Stimulated activated CD8-positive, alpha-beta memory T cell treated with anti-CD3 and anti-CD28 coated beads, Interleukin-7, amount 100 ng/mL, for 48 hours (primary cell): ENCODE data around the gene ANKRD17.
A peak's percentile ranks its signal among the peaks of the same experiment; 100 is the strongest.

Source experiments
- DNase-seq, 2 donors: peaks; one replicate each; pipeline ENCODE4 v3.0.0-alpha.2; 2020; ENCODE audit warnings: low read depth in 1 of 2; ENCODE audit errors: extremely low read depth in 1 of 2

The ANKRD17 gene

DNA sequence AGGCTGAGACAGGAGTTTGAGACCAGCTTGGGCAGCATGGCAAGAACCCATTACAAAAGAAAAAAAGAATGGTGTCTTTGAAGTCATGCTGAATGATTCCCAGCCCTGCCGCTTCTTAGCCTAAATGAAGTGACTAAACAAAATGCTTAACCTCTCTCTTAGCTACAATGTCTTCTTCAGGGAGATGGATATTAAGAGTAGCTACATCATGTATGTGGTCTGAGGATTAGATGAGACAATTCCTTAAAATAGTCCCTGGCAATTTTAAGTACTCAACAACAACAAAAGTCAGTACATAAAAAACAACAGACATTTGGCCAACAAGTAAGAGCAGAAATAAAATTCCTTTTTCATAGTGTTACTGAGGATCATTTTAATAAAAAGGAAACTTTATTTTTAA lies 124.8 kb downstream of the ANKRD17 start:
- DNase-seq, result no peak

GRCh38 chr4:73131281-73131680 lies 127.3 kb downstream of the ANKRD17 start:
- no peak for DNase-seq

DNA sequence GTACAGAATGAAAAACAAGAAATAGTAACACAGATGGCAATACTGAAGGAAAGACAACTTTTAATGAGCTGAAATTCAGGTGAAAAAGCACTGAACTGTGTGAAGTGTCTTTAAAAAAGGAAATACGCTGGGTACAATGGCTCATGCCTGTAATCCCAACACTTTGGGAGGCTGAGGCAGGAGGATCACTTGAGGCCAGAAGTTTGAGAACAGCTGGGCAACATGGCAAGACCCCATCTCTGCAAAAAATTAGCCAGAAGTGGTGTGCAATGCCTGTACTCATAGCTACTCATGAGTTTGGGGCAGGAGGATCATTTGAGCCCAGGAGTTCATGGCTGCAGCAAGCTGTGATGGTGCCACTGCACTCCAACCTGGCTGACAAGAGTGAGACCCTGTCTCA lies 129.3 kb downstream of the ANKRD17 start:
- DNase-seq, result no peak

GRCh38 chr4:73127839-73128453 lies 130.7 kb downstream of the ANKRD17 start:
- DNase-seq, result no peak

- DNase-seq, result no peak
Measured at GRCh38 chr4:73109493-73109892, 149.1 kb downstream of the ANKRD17 start.

- no peak for DNase-seq
Measured at GRCh38 chr4:73104695-73105094, 153.9 kb downstream of the ANKRD17 start.

DNA sequence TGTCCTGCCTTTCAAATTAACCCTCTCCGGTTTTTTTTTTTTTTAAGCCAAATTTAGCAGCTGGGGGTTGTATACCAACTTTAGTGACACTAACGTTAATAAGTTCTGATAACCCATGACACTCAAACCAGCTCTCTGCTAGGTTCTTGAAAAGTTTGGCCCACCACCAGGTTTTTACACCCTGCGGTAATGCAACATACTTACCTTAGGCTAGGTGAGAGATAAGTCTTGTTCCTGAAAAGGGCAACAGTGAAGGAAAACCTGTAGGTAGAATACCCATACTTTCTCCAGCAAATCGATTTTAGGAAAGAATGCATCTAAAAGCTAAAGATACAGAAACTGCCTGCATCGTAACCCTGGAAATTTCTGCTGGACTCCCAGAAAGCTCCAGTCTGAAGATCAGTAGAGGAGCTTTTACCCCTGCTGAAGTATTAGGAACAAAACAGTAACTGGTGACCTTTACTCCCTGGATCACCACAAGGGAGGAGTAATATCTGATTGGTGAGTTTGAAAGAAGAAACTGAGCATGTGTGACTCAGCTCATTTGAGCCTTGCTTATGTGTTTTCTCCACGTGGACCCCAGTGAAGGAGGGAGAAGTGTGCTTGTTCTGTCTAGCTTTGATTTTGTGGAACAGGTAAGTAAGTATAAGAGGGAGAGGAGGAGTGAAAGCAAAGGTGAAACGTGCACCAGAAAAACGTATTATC lies 154.6 kb downstream of the ANKRD17 start:
- DNase-seq, result no peak

GRCh38 chr4:73099143-73099542 lies 159.5 kb downstream of the ANKRD17 start:
- no peak for DNase-seq

DNA sequence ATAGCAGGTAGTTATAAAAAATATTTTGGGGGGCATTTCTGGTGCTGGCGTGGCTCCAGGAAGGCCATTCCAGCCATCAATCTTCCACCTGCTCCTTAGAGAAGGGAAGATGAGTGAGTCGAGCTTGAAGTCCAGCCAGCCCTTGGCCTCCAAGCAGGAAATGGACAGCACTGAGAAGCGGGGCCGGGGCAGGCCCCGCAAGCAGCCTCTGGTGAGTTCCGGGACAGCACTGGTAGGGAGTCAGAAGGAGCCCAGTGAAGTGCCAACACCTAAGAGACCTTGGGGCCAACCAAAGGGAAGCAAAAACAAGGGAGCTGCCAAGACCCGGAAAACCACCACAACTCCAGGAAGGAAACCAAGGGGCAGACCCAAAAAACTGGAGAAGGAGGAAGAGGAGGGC lies 159.9 kb downstream of the ANKRD17 start:
- DNase-seq, result no peak

DNA sequence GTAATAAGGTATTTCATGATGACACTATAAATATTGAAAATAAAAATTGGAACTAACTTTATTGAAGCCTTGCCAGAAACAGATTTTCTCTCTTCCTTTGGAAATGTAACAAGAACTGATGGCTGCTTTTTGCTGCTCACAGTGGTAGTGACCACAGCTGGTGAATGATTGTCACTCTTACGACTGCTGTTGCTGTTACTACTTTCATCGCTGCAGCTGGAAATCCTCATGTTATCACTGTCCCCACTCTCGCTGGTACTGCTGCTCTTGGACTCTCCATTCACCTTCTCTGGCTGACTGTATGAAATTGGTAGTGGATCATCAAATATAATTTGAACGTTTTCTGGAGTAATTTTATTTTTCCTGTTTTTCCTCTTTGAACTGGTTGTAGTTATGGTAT lies 160.6 kb downstream of the ANKRD17 start:
- no peak for DNase-seq

DNA sequence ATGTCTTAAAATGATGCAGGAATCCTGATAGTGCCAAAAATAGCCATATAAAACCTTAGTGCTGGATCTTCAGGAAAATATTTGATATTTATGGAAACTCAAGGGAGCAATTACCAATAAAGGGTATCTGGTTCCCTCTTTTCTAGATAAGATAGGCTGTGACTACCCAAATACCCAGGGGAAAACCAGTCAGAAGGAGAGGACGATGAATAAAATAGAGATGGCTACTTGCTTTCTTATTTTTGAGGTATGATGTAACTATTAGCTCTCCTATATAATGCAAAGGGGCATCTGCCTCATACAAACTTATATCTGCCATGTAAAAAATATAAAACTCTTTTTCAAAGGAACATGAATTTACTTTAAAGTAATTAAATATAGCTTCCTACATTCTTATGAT lies 165.7 kb downstream of the ANKRD17 start:
- no peak for DNase-seq

- DNase-seq, result no peak
Measured at GRCh38 chr4:73090738-73091137, 167.9 kb downstream of the ANKRD17 start.

DNA sequence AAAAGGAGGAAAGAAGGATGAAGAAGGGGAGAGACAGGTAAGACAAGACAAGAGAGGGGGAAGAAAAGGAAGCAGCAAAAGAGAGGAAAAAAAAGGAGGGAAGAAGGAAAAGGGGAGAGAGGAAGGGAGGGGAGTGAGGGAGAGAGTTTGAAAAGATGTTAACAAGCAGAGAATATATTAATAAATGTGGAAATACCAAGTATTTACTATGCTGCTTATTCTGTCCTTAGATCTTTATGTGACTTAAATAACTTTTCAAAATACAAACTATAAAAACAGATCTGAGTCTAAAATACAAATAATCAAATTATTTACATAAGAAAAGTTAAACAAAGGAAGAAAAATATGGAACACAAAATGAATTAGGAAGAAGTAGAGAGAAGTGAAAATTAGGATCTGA lies 170.7 kb downstream of the ANKRD17 start:
- DNase-seq, result no peak

- DNase-seq, result no peak
Measured at GRCh38 chr4:73086095-73086868, 172.3 kb downstream of the ANKRD17 start.

DNA sequence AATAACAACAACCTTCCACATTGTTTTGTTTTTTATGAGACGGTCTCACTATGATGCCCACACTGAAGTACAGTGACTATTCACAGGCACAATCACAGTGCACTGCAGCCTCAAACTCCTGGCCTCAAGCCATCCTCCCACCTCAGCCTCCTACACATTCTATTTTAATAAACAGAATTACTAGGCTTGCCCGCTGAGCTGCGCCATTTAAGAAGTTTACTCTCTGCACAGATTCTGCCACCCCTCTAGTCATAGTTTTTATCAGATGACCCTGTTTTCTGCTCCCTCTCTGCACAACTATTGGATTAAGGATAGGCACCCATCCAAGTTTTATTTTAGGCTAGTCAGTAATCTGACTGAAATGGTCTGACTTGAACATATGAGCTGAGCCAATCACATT lies 177.8 kb downstream of the ANKRD17 start:
- DNase-seq, result no peak

DNA sequence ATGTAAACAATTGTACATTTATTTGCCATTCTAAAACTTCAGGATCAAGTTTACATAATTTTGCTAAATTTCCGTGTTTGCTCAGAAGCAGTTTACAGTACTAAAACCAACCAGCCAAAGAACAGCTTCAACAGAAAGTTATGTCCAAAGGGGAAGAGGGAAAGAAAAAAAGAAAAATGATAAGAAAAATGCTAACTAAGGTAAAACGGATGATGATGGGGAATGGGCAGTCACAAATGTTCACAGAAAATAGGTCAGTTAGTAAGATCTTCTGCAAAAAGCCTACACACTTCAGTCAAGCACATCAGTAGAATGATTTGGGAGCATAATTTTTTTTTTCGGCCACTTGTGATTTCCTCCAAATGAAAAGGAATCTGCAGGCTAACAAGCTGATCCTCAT lies 182.8 kb downstream of the ANKRD17 start:
- no peak for DNase-seq

- DNase-seq, result no peak
Measured at GRCh38 chr4:73070074-73070390, 188.6 kb downstream of the ANKRD17 start.

- peak; percentile 95 to 96 for DNase-seq
Measured at GRCh38 chr4:73069338-73070073, 189.1 kb downstream of the ANKRD17 start, which contains the start of gene COX18. Gene COX18 (minus strand): TSS chr4:73069716. CDS start chr4:73069649, 67 bp downstream.

GRCh38 chr4:73068491-73069337 lies 189.9 kb downstream of the ANKRD17 start:
- DNase-seq, result no peak

- no peak for DNase-seq
Measured at GRCh38 chr4:73067971-73068394, 190.6 kb downstream of the ANKRD17 start.
